ENCODE results near the gene HOATZ.

Gene HOATZ

DNA sequence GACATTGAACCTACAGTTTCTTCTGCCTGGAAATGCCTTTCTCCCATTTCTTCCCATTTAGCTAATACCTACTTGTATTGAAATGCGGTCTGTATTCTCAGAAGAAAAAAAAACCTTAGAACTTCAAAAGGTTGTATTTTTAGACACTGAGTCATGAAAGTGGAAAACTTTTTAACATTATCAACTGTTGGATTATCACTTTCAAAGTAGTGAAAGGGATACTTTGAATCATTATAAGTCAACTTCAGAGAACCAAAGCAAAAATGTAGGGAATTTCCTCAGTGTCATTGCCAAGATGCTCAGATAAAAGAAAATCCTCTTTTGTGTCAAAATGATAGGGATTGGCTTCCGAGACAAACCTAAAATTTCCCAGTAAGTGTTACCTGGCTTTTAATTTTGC, 6.6 kb downstream of the HOATZ start:
- TF ChIP-seq, protein P1, sequence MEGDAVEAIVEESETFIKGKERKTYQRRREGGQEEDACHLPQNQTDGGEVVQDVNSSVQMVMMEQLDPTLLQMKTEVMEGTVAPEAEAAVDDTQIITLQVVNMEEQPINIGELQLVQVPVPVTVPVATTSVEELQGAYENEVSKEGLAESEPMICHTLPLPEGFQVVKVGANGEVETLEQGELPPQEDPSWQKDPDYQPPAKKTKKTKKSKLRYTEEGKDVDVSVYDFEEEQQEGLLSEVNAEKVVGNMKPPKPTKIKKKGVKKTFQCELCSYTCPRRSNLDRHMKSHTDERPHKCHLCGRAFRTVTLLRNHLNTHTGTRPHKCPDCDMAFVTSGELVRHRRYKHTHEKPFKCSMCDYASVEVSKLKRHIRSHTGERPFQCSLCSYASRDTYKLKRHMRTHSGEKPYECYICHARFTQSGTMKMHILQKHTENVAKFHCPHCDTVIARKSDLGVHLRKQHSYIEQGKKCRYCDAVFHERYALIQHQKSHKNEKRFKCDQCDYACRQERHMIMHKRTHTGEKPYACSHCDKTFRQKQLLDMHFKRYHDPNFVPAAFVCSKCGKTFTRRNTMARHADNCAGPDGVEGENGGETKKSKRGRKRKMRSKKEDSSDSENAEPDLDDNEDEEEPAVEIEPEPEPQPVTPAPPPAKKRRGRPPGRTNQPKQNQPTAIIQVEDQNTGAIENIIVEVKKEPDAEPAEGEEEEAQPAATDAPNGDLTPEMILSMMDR (IDR thresholded peaks at IDR 0.05): no peak
- Histone ChIP-seq H3K9me3 (no peaks in the 10 kb centered on the region), H3K4me3 (no peak overlapping the region), H3K27ac (no peak overlapping the region), H3K27me3 (no peaks in the 10 kb centered on the region), H3K36me3 (no peaks in the 10 kb centered on the region), H3K4me1 (no peaks in the 10 kb centered on the region)
- intact Hi-C loops (cut with DNase I; ENCODE audit: low total_unique reads): no loop called here
- no peak for DNase-seq

DNA sequence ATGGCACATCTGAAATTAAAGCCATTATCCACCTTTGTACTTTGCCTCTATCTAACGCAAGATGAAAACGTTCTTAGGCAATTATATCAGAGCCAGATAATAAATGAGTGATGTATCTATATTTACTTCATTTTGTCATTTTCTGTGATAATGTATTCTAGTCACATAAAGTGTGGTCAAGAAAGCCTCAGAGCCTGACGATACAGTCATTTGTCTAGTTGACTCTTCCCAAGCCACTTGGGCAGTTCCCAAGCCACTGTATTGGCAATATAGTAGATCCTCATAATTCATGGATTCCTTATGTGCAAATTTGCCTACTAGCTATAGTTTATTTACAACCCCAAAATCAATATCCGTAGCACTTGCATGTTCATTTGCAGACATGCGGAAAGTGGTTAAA, 7.8 kb downstream of the HOATZ start:
- no peak for DNase-seq
- TF ChIP-seq, protein P1 (IDR thresholded peaks at IDR 0.05): no peak

DNA sequence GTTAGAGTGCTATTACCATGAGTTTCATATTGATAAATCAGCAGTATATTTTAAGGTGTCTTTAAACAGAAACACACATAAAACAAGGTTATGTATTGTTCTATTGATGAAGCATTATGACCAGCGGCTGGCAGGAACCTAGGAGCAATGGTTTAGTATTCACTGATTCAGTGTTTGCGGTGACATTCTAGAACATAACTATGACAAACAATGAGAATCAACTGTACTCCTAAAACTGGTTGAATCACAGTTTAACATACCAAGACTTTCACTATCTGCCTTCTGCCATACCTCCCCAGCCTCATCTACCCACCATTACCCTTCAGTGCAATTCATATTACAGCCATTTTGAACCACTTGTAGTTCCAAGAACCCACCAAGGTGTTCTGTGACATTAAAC, 8.8 kb downstream of the HOATZ start:
- TF ChIP-seq, protein P1 (IDR thresholded peaks at IDR 0.05): no peak
- no peaks in the 10 kb centered on the region for H3K27me3 ChIP-seq
- no peaks in the 10 kb centered on the region for H3K9me3 ChIP-seq
- intact Hi-C loops (cut with DNase I; ENCODE audit: low total_unique reads): no loop called here
- DNase-seq: no peak
- no peaks in the 10 kb centered on the region for H3K4me1 ChIP-seq
- no peak overlapping the region for H3K27ac ChIP-seq
- no peaks in the 10 kb centered on the region for H3K36me3 ChIP-seq
- no peak overlapping the region for H3K4me3 ChIP-seq

More for the DNA sequence above, 7.8 kb downstream of the HOATZ start:
- Histone ChIP-seq H3K4me3 (no peak overlapping the region), H3K27me3 (no peaks in the 10 kb centered on the region), H3K4me1 (no peaks in the 10 kb centered on the region), H3K27ac (no peak overlapping the region), H3K9me3 (no peaks in the 10 kb centered on the region), H3K36me3 (no peaks in the 10 kb centered on the region)
- intact Hi-C loops (cut with DNase I; ENCODE audit: low total_unique reads): no loop called here

GRCh38 chr11:111524056-111524455, 9.5 kb downstream of the HOATZ start:
- no peak for DNase-seq
- Histone ChIP-seq H3K36me3 (no peaks in the 10 kb centered on the region), H3K4me1 (no peaks in the 10 kb centered on the region), H3K27ac (no peak overlapping the region), H3K27me3 (no peaks in the 10 kb centered on the region), H3K9me3 (no peaks in the 10 kb centered on the region), H3K4me3 (no peak overlapping the region)
- TF ChIP-seq, protein P1 (IDR thresholded peaks at IDR 0.05): no peak
- intact Hi-C loops (cut with DNase I; ENCODE audit: low total_unique reads): no loop called here

- intact Hi-C loops (cut with DNase I; ENCODE audit: low total_unique reads): no loop called here
- no peak overlapping the region for H3K27ac ChIP-seq
- TF ChIP-seq, protein P1 (IDR thresholded peaks at IDR 0.05): no peak
These were observed 10.9 kb downstream of the HOATZ start for GRCh38 chr11:111525456-111525855.

DNA sequence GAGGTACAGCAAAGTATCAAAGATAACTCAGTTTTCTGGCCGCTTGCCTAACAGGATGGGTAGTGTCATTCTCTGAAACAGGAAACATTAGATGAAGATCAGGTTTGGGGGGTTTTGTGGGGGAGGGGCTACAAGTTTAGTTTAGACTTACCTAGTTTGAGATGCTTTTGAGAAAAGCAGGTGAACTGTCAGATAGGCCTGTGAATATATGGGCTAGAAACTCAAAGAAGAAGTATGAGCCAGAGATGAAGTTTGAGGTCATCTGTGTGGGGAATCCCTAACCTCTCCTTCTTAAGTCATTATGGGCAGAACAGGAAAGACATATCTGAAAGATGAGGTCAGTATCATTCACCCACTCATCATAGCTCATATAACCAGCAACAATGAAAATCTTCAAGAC, 11.9 kb downstream of the HOATZ start:
- no peak for DNase-seq
- no peaks in the 10 kb centered on the region for H3K4me1 ChIP-seq
- no peak overlapping the region for H3K4me3 ChIP-seq
- no peaks in the 10 kb centered on the region for H3K9me3 ChIP-seq
- TF ChIP-seq, protein P1 (IDR thresholded peaks at IDR 0.05): no peak
- no peak overlapping the region for H3K27ac ChIP-seq
- no peaks in the 10 kb centered on the region for H3K36me3 ChIP-seq
- intact Hi-C loops (cut with DNase I; ENCODE audit: low total_unique reads): no loop called here
- no peaks in the 10 kb centered on the region for H3K27me3 ChIP-seq

More at GRCh38 chr11:111525456-111525855, 10.9 kb downstream of the HOATZ start:
- no peaks in the 10 kb centered on the region for H3K4me1 ChIP-seq
- no peak for DNase-seq
- H3K4me3 ChIP-seq: no peak overlapping the region
- no peaks in the 10 kb centered on the region for H3K36me3 ChIP-seq
- H3K27me3 ChIP-seq: no peaks in the 10 kb centered on the region
- no peaks in the 10 kb centered on the region for H3K9me3 ChIP-seq
